ENCODE results near the gene GATM. TPM values are rescaled to one million over a fixed set of nuclear protein-coding genes. Genes with fewer than 3 reads are reported as not detected.
A peak's percentile ranks its signal among the peaks of the same experiment; 100 is the strongest.

GATM gene
- polyA plus RNA-seq, 4 donors: 50.3 to 545 (median 119) TPM

DNA sequence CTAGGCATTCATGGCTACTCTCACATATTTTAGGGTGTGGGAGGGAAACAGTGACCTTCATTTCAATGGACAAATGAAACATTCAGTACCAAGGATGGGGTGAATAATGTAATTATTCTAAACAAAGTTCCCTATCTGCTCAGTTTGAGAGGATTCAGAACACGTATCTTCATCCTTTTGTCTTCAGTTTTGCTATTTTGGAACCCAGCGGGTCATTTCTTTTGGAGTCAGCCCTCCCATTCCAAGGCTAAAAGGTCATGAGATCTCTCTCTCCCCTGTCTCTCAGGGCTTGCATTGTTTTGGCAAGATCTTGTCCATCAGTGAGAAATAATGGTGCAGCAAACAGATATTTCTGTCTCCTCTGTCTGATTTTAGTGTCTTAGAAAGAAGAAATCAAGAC, 16.3 kb upstream of the GATM start:
- no peak for DNase-seq
- 79 to 83% (median 82%) methylated on average over 2 of the region's 2 CpGs for WGBS, 3 donors
- Histone ChIP-seq H3K4me3 (ENCODE audit: low read depth in 1 of 3, low read length in 3 of 3) (peak overlapping the region in 2 of 3 donors; percentile 58 to 66), H3K36me3 (ENCODE audit: control insufficient read depth in 3 of 3, insufficient read depth in 2 of 3, low read depth in 1 of 3, low read length in 3 of 3) (peaks cover 0 to 6% (median 0%) of the 10 kb centered on the region in 3 donors), H3K4me1 (ENCODE audit: control insufficient read depth in 3 of 3, insufficient read depth in 2 of 3, low read depth in 1 of 3, low read length in 2 of 3) (peaks cover 6 to 21% (median 6%) of the 10 kb centered on the region in 3 donors), H3K27me3 (ENCODE audit: control insufficient read depth in 3 of 3, insufficient read depth in 3 of 3, low read length in 3 of 3) (no peaks in the 10 kb centered on the region), H3K9me3 (ENCODE audit: control insufficient read depth in 2 of 2, insufficient read depth in 1 of 2, low read depth in 1 of 2, low read length in 1 of 2) (no peaks in the 10 kb centered on the region), H3K27ac (ENCODE audit: low read depth in 1 of 3, low read length in 2 of 3) (peak overlapping the region in 2 of 3 donors; percentile 71 to 92)
- no peak for FAIRE-seq

DNA sequence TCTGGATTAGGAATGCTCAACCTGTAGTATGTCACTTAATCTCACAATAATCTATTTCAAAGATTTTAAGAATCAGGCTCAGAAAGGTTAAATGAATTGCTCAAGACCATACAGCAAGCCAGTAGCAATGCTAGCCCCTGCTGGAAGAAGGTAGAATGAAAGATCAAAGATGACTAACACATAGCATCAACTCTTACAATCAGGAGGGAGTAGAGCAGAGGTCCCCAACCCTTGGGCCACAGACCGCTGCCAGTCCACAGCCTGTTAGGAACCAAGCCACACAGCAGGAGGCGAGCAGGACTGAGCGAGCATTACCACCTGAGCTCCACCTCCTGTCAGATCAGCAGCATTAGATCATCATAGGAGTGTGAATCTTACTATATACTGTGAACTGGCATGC, 15.5 kb upstream of the GATM start:
- H3K4me3 ChIP-seq (ENCODE audit: low read depth in 1 of 3, low read length in 3 of 3): peak overlapping the region in 2 of 3 donors; percentile 58 to 66
- WGBS, 3 donors: 29 to 76% (median 58%) methylated on average over 3 of the region's 3 CpGs

DNA sequence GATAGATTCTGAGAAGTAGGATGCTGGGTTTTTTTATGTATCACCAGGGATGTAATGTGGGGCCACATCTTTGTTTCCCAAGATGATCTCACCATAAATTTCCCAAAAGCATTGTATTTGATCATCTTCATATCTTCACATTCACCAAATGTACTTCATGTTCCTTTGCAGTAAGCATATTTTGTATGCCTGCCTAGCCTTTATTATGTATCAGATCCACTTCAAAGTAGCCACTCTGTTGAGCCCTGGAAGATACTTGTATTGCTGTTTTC, 14.2 kb upstream of the GATM start:
- H3K9me3 ChIP-seq (ENCODE audit: control insufficient read depth in 2 of 2, insufficient read depth in 1 of 2, low read depth in 1 of 2, low read length in 1 of 2): no peaks in the 10 kb centered on the region
- H3K36me3 ChIP-seq (ENCODE audit: control insufficient read depth in 3 of 3, insufficient read depth in 2 of 3, low read depth in 1 of 3, low read length in 3 of 3): peaks cover 0 to 8% (median 0%) of the 10 kb centered on the region in 3 donors
- H3K27me3 ChIP-seq (ENCODE audit: control insufficient read depth in 3 of 3, insufficient read depth in 3 of 3, low read length in 3 of 3): no peaks in the 10 kb centered on the region
- peak overlapping the region in 2 of 3 donors; percentile 27 to 53 for H3K27ac ChIP-seq (ENCODE audit: low read depth in 1 of 3, low read length in 2 of 3)
- FAIRE-seq (no peak), DNase-seq (no peak)
- peaks cover under 1 to 31% (median 2%) of the 10 kb centered on the region in 3 donors for H3K4me1 ChIP-seq (ENCODE audit: control insufficient read depth in 3 of 3, insufficient read depth in 2 of 3, low read depth in 1 of 3, low read length in 2 of 3)
- H3K4me3 ChIP-seq (ENCODE audit: low read depth in 1 of 3, low read length in 3 of 3): peak overlapping the region in 1 of 3 donors; percentile 15

More for the DNA sequence above, 15.5 kb upstream of the GATM start:
- Histone ChIP-seq H3K4me1 (ENCODE audit: control insufficient read depth in 3 of 3, insufficient read depth in 2 of 3, low read depth in 1 of 3, low read length in 2 of 3) (peaks cover 3 to 26% (median 3%) of the 10 kb centered on the region in 3 donors), H3K27me3 (ENCODE audit: control insufficient read depth in 3 of 3, insufficient read depth in 3 of 3, low read length in 3 of 3) (no peaks in the 10 kb centered on the region), H3K36me3 (ENCODE audit: control insufficient read depth in 3 of 3, insufficient read depth in 2 of 3, low read depth in 1 of 3, low read length in 3 of 3) (peaks cover 0 to 8% (median 0%) of the 10 kb centered on the region in 3 donors), H3K9me3 (ENCODE audit: control insufficient read depth in 2 of 2, insufficient read depth in 1 of 2, low read depth in 1 of 2, low read length in 1 of 2) (no peaks in the 10 kb centered on the region), H3K27ac (ENCODE audit: low read depth in 1 of 3, low read length in 2 of 3) (peak overlapping the region in 2 of 3 donors; percentile 71 to 92)
- no peak for FAIRE-seq
- peak; percentile 62 to 65 for DNase-seq

DNA sequence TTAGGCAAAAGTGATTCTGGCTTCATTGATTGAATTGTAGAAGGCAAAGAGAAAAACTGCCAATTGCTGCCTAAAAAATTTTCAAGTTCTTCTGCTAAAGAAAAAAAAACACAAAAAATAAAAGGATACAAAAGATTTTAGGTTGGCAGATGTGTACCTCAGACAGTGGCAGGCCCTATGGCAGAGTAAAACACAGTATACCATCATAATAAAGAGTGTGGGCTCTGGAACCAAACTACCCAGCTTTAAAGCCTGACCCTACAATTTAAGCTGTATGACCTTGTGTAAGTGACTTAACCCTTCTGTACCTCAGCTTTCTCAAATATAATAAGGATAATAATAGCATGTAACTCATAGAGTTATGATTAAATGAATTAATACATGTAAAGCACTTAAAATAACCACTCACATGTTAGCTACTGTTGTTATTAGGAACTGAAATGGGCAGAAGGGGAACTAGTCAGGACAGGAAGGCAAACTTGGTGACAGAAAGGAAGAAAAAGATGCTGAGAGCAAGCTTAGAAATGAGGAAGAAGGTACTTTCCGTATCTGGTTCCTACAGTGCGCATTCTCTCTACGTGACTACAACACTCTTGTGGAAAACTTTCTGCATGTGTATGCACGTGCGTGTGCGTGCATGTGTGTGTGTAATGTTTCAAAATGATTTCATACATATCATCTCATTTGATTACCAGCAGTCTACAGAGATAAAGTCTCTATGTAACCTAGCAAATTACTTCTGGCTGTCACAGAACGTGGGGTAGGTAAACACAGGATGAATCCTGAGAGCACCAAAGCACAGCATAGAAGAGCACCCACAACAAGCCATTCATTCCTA, 13.6 kb upstream of the GATM start:
- Histone ChIP-seq H3K36me3 (ENCODE audit: control insufficient read depth in 3 of 3, insufficient read depth in 2 of 3, low read depth in 1 of 3, low read length in 3 of 3) (peaks cover 0 to 8% (median 0%) of the 10 kb centered on the region in 3 donors), H3K9me3 (ENCODE audit: control insufficient read depth in 2 of 2, insufficient read depth in 1 of 2, low read depth in 1 of 2, low read length in 1 of 2) (no peaks in the 10 kb centered on the region), H3K27me3 (ENCODE audit: control insufficient read depth in 3 of 3, insufficient read depth in 3 of 3, low read length in 3 of 3) (no peaks in the 10 kb centered on the region), H3K4me3 (ENCODE audit: low read depth in 1 of 3, low read length in 3 of 3) (peak overlapping the region in 1 of 3 donors; percentile 15), H3K27ac (ENCODE audit: low read depth in 1 of 3, low read length in 2 of 3) (peak overlapping the region in 2 of 3 donors; percentile 27 to 53), H3K4me1 (ENCODE audit: control insufficient read depth in 3 of 3, insufficient read depth in 2 of 3, low read depth in 1 of 3, low read length in 2 of 3) (peaks cover 0 to 31% (median 0%) of the 10 kb centered on the region in 3 donors)
- WGBS, 3 donors: 48 to 66% (median 60%) methylated on average over 7 of the region's 7 CpGs
- FAIRE-seq (no peak), DNase-seq (no peak)

DNA sequence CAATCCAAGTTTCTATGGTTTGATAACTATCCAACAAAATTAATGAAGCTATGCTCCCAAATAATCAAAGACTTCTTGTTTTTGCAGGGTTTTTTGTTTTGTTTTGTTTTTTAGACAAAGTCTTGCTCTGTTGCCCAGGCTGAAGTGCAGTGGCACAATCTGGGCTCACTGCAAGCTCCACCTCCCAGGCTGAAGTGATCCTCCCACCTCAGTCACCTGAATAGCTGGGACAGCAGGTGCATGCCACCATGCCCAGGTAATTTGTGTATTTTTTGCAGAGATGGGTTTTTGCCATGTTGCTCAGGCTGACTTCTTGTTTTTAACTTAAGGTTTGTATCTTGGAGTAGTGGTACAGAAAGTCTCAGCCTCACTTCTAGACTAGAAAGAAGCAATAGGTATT, 11.0 kb upstream of the GATM start:
- H3K4me1 ChIP-seq (ENCODE audit: control insufficient read depth in 3 of 3, insufficient read depth in 2 of 3, low read depth in 1 of 3, low read length in 2 of 3): peaks cover 0 to 54% (median 2%) of the 10 kb centered on the region in 3 donors
- DNase-seq (no peak), FAIRE-seq (no peak)
- peaks cover 0 to 12% (median 0%) of the 10 kb centered on the region in 3 donors for H3K36me3 ChIP-seq (ENCODE audit: control insufficient read depth in 3 of 3, insufficient read depth in 2 of 3, low read depth in 1 of 3, low read length in 3 of 3)
- no peaks in the 10 kb centered on the region for H3K27me3 ChIP-seq (ENCODE audit: control insufficient read depth in 3 of 3, insufficient read depth in 3 of 3, low read length in 3 of 3)
- H3K27ac ChIP-seq (ENCODE audit: low read depth in 1 of 3, low read length in 2 of 3): peak overlapping the region in 1 of 3 donors; percentile 53
- H3K4me3 ChIP-seq (ENCODE audit: low read depth in 1 of 3, low read length in 3 of 3): no peak overlapping the region
- H3K9me3 ChIP-seq (ENCODE audit: control insufficient read depth in 2 of 2, insufficient read depth in 1 of 2, low read depth in 1 of 2, low read length in 1 of 2): no peaks in the 10 kb centered on the region

DNA sequence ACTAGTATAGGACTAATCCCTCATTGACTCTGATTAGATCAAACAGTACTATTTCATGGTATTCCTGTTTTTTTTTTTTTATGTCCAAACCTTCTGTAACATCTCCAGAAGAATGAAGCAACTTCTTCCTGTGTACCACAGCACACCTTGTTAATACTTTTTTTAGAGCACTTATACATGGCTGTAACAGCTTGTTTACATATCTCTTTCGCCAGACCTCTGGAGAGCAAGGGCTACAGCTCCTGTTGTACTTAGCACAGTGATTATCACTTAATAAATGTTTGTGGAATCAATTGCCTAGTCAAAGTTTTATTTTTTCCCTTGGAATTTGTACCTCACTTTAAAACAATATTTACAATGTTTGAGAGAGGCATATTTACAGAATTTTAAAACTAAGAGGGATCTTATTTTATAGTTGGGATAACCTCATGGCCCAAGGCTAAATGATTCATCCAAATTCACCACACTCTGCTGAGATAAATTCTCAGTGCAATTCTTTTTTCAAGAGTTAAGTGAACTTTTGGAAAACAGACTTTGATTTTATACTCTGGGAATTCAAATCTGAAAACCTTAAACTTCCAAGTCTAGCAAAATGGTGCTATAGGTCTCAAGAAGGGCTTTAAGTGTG, 9.2 kb upstream of the GATM start:
- peaks cover 0 to 59% (median 2%) of the 10 kb centered on the region in 3 donors for H3K4me1 ChIP-seq (ENCODE audit: control insufficient read depth in 3 of 3, insufficient read depth in 2 of 3, low read depth in 1 of 3, low read length in 2 of 3)
- FAIRE-seq: no peak
- peak; percentile 51 to 66 for DNase-seq
- no peaks in the 10 kb centered on the region for H3K9me3 ChIP-seq (ENCODE audit: control insufficient read depth in 2 of 2, insufficient read depth in 1 of 2, low read depth in 1 of 2, low read length in 1 of 2)
- WGBS, 3 donors: 21 to 31% (median 22%) methylated on average over 1 of the region's 1 CpG
- H3K27me3 ChIP-seq (ENCODE audit: control insufficient read depth in 3 of 3, insufficient read depth in 3 of 3, low read length in 3 of 3): no peaks in the 10 kb centered on the region
- H3K27ac ChIP-seq (ENCODE audit: low read depth in 1 of 3, low read length in 2 of 3): peak overlapping the region in 1 of 3 donors; percentile 49
- H3K4me3 ChIP-seq (ENCODE audit: low read depth in 1 of 3, low read length in 3 of 3): no peak overlapping the region
- H3K36me3 ChIP-seq (ENCODE audit: control insufficient read depth in 3 of 3, insufficient read depth in 2 of 3, low read depth in 1 of 3, low read length in 3 of 3): peaks cover 0 to 9% (median 0%) of the 10 kb centered on the region in 3 donors

DNA sequence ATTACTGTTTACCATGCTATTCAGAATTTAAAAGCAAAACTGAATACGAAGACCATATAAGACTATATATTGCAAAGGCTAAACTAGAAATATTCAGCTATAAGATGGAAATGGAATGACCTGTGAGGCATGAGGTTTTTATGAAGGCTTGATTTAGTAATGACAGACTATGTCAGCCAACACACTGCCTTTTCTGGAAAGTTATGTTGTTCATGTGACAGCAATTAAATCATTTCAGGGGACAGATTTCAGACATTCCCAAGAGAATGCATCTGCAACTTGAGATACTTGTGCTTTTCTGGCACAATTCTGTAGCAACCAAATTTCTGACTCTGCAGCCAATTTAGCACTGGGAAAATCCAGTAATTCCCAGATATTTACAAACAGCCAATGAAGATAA, 8.6 kb upstream of the GATM start:
- H3K27me3 ChIP-seq (ENCODE audit: control insufficient read depth in 3 of 3, insufficient read depth in 3 of 3, low read length in 3 of 3): no peaks in the 10 kb centered on the region
- H3K36me3 ChIP-seq (ENCODE audit: control insufficient read depth in 3 of 3, insufficient read depth in 2 of 3, low read depth in 1 of 3, low read length in 3 of 3): peaks cover 0 to 9% (median 0%) of the 10 kb centered on the region in 3 donors
- WGBS, 3 donors: 61 to 87% (median 80%) methylated on average over 1 of the region's 1 CpG
- H3K4me3 ChIP-seq (ENCODE audit: low read depth in 1 of 3, low read length in 3 of 3): no peak overlapping the region
- peak overlapping the region in 2 of 3 donors; percentile 41 to 42 for H3K27ac ChIP-seq (ENCODE audit: low read depth in 1 of 3, low read length in 2 of 3)
- H3K9me3 ChIP-seq (ENCODE audit: control insufficient read depth in 2 of 2, insufficient read depth in 1 of 2, low read depth in 1 of 2, low read length in 1 of 2): no peaks in the 10 kb centered on the region
- peaks cover 0 to 54% (median 2%) of the 10 kb centered on the region in 3 donors for H3K4me1 ChIP-seq (ENCODE audit: control insufficient read depth in 3 of 3, insufficient read depth in 2 of 3, low read depth in 1 of 3, low read length in 2 of 3)
- DNase-seq (peak in 1 of 2 donors; percentile 37), FAIRE-seq (no peak)

DNA sequence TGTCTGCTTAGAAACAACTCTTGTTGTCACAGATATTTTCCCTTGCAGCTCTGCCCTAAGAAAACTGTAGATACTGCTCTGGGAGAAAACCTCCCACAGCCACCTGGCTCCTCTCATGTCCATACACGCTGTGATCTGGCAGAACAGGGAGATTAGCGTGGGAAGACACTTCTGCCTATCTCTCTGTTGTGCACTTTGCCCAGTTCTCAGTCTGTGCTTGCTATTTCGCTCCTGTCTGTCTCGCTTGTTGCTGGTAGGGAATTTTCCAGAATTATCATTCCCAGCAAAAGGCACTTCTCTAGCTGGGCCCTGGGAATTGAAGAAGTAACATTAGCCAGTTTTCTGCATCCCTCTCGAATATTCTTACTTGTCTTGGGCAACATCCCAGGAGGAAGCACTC, 8.1 kb upstream of the GATM start:
- no peak overlapping the region for H3K4me3 ChIP-seq (ENCODE audit: low read depth in 1 of 3, low read length in 3 of 3)
- FAIRE-seq (no peak), DNase-seq (peak; percentile 58 to 63)
- peaks cover 0 to 9% (median 0%) of the 10 kb centered on the region in 3 donors for H3K36me3 ChIP-seq (ENCODE audit: control insufficient read depth in 3 of 3, insufficient read depth in 2 of 3, low read depth in 1 of 3, low read length in 3 of 3)
- 13 to 35% (median 25%) methylated on average over 5 of the region's 5 CpGs for WGBS, 3 donors
- H3K4me1 ChIP-seq (ENCODE audit: control insufficient read depth in 3 of 3, insufficient read depth in 2 of 3, low read depth in 1 of 3, low read length in 2 of 3): peaks cover 0 to 51% (median 2%) of the 10 kb centered on the region in 3 donors
- H3K27ac ChIP-seq (ENCODE audit: low read depth in 1 of 3, low read length in 2 of 3): peak overlapping the region in 2 of 3 donors; percentile 4 to 42
- no peaks in the 10 kb centered on the region for H3K27me3 ChIP-seq (ENCODE audit: control insufficient read depth in 3 of 3, insufficient read depth in 3 of 3, low read length in 3 of 3)
- no peaks in the 10 kb centered on the region for H3K9me3 ChIP-seq (ENCODE audit: control insufficient read depth in 2 of 2, insufficient read depth in 1 of 2, low read depth in 1 of 2, low read length in 1 of 2)
